CD4-positive, CD25-positive, alpha-beta regulatory T cell (primary cell): ENCODE results near the gene C4orf36. TPM values are rescaled to one million over a fixed set of nuclear protein-coding genes. Genes with fewer than 3 reads are reported as not detected.

ENCODE experiments used
- ATAC-seq, 2 donors: fragments of 150-1000 bp; cut with Tn5 transposase; one replicate each; pipeline ENCODE4 v1.10.0; 2021; ENCODE audit warnings: low read depth in 2 of 2, moderate number of reproducible peaks in 2 of 2, moderate library complexity in 1 of 2
- DNase-seq, 3 donors: peaks; one replicate each; pipeline versions ENCODE4 v3.0.0 to v3.0.0-alpha.2; 2012 to 2022; ENCODE audit warnings: mixed read lengths in 1 of 3
- H3K27ac ChIP-seq: one replicate; pipeline ENCODE4 v1.7.0; 2013; ENCODE audit warnings: mild to moderate bottlenecking, low read length; ENCODE audit not compliant: insufficient read depth, poor library complexity, severe bottlenecking
- H3K27me3 ChIP-seq: one replicate; pipeline ENCODE4 v1.7.0; 2013; ENCODE audit warnings: low read length; ENCODE audit not compliant: control insufficient read depth, insufficient read depth
- H3K36me3 ChIP-seq: one replicate; pipeline ENCODE4 v1.7.0; 2013; ENCODE audit warnings: mild to moderate bottlenecking, low read length, moderate library complexity; ENCODE audit not compliant: control insufficient read depth, insufficient read depth
- H3K4me1 ChIP-seq: 2 replicates; pipeline ENCODE4 v1.7.0; 2013; ENCODE audit warnings: mild to moderate bottlenecking, low read length; ENCODE audit not compliant: insufficient read depth, control insufficient read depth, poor library complexity, severe bottlenecking
- H3K4me3 ChIP-seq: one replicate; pipeline ENCODE4 v1.7.0; 2013; ENCODE audit warnings: low read depth, mild to moderate bottlenecking, low read length, moderate library complexity
- H3K9me3 ChIP-seq, 2 experiments: 1 replicate in 1 of 2; 2 replicates in 1 of 2; pipeline ENCODE4 v1.7.0; 2013; ENCODE audit warnings: low read length in 2 of 2, mild to moderate bottlenecking in 1 of 2, moderate library complexity in 1 of 2; ENCODE audit not compliant: control insufficient read depth in 2 of 2
- H3K27ac Mint-ChIP-seq, 3 donors: one replicate each; pipeline ENCODE4 v1.8.0; 2020 to 2022; ENCODE audit warnings: mild to moderate bottlenecking in 3 of 3, mixed read lengths in 3 of 3, moderate library complexity in 2 of 3
- H3K27me3 Mint-ChIP-seq: one replicate; pipeline ENCODE4 v1.8.0; 2022; ENCODE audit warnings: mild to moderate bottlenecking, mixed read lengths
- H3K36me3 Mint-ChIP-seq: one replicate; pipeline ENCODE4 v1.8.0; 2020; ENCODE audit warnings: mixed read lengths
- H3K4me1 Mint-ChIP-seq, 4 donors: one replicate each; pipeline ENCODE4 v1.8.0; 2020 to 2022; ENCODE audit warnings: mixed read lengths in 4 of 4, mild to moderate bottlenecking in 1 of 4
- H3K4me3 Mint-ChIP-seq, 4 donors: one replicate each; pipeline ENCODE4 v1.8.0; 2020 to 2022; ENCODE audit warnings: mild to moderate bottlenecking in 4 of 4, mixed read lengths in 4 of 4, moderate library complexity in 3 of 4
- H3K9me3 Mint-ChIP-seq, 7 donors: one replicate each; pipeline ENCODE4 v1.8.0; 2020 to 2022; ENCODE audit warnings: mixed read lengths in 7 of 7, mild to moderate bottlenecking in 3 of 7, moderate library complexity in 2 of 7
- polyA plus RNA-seq, 4 donors: library from polyadenylated mRNA; unstranded; fragments of 300-500 nt; fragmentation: Illumina TruSeq; gene quantifications; one replicate each; pipeline ENCODE4 v1.2.3, GENCODE V29; 2021
- total RNA-seq: library from RNA; stranded (reverse); gene quantifications from one replicate; pipeline ENCODE4 v1.2.3, GENCODE V29; 2022

The C4orf36 gene
- total and polyA plus RNA-seq, 5 donors from 2014 or later, result not detected

DNA sequence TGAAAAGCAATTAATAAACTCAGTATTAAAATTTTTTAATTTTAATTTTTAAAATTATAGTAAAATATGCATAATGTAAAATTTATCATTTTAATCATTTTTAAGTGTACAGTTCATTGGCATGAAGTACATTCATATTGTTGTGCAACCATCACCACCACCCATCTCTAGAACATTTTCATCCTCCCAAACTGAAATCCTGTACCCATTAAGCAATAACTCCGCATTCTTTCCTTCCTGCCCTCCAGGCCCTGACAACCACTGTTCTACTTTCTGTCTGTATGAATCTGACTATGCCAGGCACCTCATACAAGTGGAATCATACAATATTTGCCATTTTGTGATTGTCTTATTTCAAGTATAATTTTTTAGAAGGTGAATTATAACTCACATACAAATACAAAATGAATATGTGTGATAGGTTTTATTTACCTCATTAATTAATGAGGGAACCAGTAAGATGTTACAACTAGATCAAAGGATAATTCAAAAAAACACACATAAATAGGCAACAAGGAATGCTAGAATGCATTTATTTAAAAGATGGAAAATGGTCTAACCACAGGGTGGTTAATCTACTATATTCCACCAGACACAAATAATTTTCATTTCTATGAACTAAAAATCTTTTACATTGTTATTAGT is 29.5 kb upstream of the C4orf36 start:
- Histone ChIP-seq H3K9me3 (no peaks in the 10 kb centered on the region), H3K36me3 (no peaks in the 10 kb centered on the region), H3K27me3 (no peaks in the 10 kb centered on the region), H3K4me1 (no peaks in the 10 kb centered on the region), H3K4me3 (no peak overlapping the region), H3K27ac (no peak overlapping the region)
- no peak for ATAC-seq
- Mint-ChIP-seq H3K36me3 (peaks cover 7% of the 10 kb centered on the region), H3K4me1 (peaks cover 0 to 6% (median 2%) of the 10 kb centered on the region in 4 donors), H3K4me3 (no peak overlapping the region), H3K27me3 (no peaks in the 10 kb centered on the region), H3K9me3 (no peaks in the 10 kb centered on the region), H3K27ac (no peak overlapping the region)
- no peak for DNase-seq

DNA sequence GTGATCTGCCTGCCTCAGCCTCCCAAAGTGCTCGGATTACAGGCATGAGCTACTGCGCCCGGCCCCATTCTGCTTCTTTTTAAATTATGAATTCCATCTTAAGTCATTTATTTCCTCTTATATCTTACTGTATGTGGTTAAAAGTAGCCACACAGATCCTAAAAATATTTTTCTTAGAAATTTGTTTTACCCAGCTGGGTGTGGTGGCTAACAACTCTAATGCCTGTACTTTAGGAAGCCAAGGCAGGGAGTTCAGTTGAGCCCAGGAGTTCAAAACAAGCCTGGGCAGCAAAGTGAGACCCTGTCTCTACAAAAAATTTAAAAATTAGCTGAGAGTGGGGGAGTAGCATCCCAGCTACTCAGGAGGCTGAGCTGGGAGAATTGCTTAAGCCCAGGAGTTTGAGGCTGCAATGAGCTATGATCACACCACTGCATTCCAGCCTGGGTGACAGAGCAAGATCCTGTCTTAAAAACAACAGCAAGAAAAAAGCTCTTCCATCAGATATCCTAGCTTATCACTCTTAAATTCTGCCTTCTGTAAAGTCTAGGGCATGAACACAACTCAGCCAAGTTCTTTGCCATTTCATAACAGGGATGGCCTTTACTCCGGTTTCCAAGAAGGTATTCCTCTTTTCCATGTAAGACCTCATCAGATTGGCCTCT is 27.5 kb upstream of the C4orf36 start:
- Histone ChIP-seq H3K4me1 (no peaks in the 10 kb centered on the region), H3K9me3 (no peaks in the 10 kb centered on the region), H3K4me3 (no peak overlapping the region), H3K27ac (no peak overlapping the region), H3K27me3 (no peaks in the 10 kb centered on the region), H3K36me3 (no peaks in the 10 kb centered on the region)
- no peak overlapping the region for H3K4me3 Mint-ChIP-seq
- no peaks in the 10 kb centered on the region for H3K27me3 Mint-ChIP-seq
- no peak for DNase-seq
- peaks cover 14% of the 10 kb centered on the region for H3K36me3 Mint-ChIP-seq
- peaks cover 0 to 6% (median 2%) of the 10 kb centered on the region in 4 donors for H3K4me1 Mint-ChIP-seq
- no peak overlapping the region for H3K27ac Mint-ChIP-seq
- no peak for ATAC-seq
- H3K9me3 Mint-ChIP-seq, result peaks cover 0 to 2% (median 0%) of the 10 kb centered on the region in 7 donors

DNA sequence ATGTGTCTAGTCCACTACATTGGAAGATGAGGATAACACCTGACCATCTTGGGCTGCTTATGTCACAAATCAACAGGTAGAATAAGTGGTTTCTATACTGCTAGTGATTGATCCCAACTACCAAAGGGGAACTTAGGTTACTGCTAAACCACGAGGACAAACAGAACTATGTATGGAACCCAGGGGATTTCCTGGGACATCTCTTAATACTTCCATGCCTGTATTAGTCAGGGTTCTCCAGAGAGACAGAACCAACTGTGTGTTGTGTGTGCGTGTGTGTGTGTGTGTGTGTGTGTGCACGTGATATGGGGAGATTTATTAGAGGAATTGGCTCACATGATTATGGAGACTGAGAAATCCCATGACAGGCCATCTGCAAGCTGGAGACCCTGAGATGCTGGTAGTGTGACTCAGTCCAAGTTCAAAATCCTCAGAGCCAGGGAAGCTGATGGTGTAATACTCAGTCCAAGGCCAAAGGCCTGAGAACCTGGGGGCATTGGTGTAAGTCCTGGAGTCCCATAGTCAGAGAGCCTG is 26.4 kb upstream of the C4orf36 start:
- Histone ChIP-seq H3K27me3 (no peaks in the 10 kb centered on the region), H3K9me3 (no peaks in the 10 kb centered on the region), H3K36me3 (no peaks in the 10 kb centered on the region), H3K4me3 (no peak overlapping the region), H3K4me1 (no peaks in the 10 kb centered on the region), H3K27ac (no peak overlapping the region)
- Mint-ChIP-seq H3K36me3 (peaks cover 16% of the 10 kb centered on the region), H3K27me3 (no peaks in the 10 kb centered on the region), H3K9me3 (peaks cover 0 to 2% (median 0%) of the 10 kb centered on the region in 7 donors), H3K4me3 (no peak overlapping the region), H3K4me1 (peaks cover 0 to 6% (median 2%) of the 10 kb centered on the region in 4 donors), H3K27ac (no peak overlapping the region)
- DNase-seq (no peak), ATAC-seq (no peak)

- no peak overlapping the region for H3K4me3 ChIP-seq
- H3K9me3 Mint-ChIP-seq, result peaks cover 0 to 2% (median 0%) of the 10 kb centered on the region in 7 donors
- H3K36me3 Mint-ChIP-seq, result peaks cover 16% of the 10 kb centered on the region
- H3K36me3 ChIP-seq, result no peaks in the 10 kb centered on the region
- ATAC-seq (no peak), DNase-seq (no peak)
- no peak overlapping the region for H3K27ac ChIP-seq
- no peak overlapping the region for H3K4me3 Mint-ChIP-seq
- no peaks in the 10 kb centered on the region for H3K4me1 ChIP-seq
- H3K9me3 ChIP-seq, result no peaks in the 10 kb centered on the region
- H3K27me3 ChIP-seq, result no peaks in the 10 kb centered on the region
- peaks cover 0 to 4% (median under 1%) of the 10 kb centered on the region in 4 donors for H3K4me1 Mint-ChIP-seq
- no peak overlapping the region for H3K27ac Mint-ChIP-seq
- H3K27me3 Mint-ChIP-seq, result no peaks in the 10 kb centered on the region
Measured at GRCh38 chr4:86917212-86918039, 25.2 kb upstream of the C4orf36 start.

DNA sequence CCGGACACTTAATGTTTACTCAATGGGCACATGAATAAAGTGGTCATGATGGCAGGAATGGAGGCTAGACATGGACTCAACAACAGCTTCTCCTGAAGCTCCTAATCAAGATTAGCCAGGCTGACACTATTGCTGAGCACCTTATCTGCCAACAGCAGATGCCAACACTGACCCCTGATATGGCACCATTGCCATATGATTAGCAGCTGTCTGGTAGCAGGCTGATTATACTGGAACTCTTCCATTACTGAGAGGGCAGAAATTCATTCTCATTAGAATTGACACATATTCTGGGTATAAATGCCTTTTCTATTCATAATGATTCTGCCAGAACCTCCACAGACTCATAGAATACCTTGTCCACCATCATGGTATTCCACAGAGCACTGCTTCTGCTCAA is 24.2 kb upstream of the C4orf36 start:
- no peak overlapping the region for H3K4me3 ChIP-seq
- H3K9me3 ChIP-seq, result no peaks in the 10 kb centered on the region
- no peaks in the 10 kb centered on the region for H3K4me1 ChIP-seq
- H3K27me3 ChIP-seq, result no peaks in the 10 kb centered on the region
- DNase-seq, result no peak
- peaks cover 0 to 2% (median 0%) of the 10 kb centered on the region in 7 donors for H3K9me3 Mint-ChIP-seq
- no peak overlapping the region for H3K4me3 Mint-ChIP-seq
- no peak for ATAC-seq
- peaks cover 0 to 2% (median 0%) of the 10 kb centered on the region in 4 donors for H3K4me1 Mint-ChIP-seq
- H3K27ac ChIP-seq, result no peak overlapping the region
- H3K36me3 ChIP-seq, result no peaks in the 10 kb centered on the region
- H3K27me3 Mint-ChIP-seq, result no peaks in the 10 kb centered on the region
- peaks cover 16% of the 10 kb centered on the region for H3K36me3 Mint-ChIP-seq
- H3K27ac Mint-ChIP-seq, result no peak overlapping the region

DNA sequence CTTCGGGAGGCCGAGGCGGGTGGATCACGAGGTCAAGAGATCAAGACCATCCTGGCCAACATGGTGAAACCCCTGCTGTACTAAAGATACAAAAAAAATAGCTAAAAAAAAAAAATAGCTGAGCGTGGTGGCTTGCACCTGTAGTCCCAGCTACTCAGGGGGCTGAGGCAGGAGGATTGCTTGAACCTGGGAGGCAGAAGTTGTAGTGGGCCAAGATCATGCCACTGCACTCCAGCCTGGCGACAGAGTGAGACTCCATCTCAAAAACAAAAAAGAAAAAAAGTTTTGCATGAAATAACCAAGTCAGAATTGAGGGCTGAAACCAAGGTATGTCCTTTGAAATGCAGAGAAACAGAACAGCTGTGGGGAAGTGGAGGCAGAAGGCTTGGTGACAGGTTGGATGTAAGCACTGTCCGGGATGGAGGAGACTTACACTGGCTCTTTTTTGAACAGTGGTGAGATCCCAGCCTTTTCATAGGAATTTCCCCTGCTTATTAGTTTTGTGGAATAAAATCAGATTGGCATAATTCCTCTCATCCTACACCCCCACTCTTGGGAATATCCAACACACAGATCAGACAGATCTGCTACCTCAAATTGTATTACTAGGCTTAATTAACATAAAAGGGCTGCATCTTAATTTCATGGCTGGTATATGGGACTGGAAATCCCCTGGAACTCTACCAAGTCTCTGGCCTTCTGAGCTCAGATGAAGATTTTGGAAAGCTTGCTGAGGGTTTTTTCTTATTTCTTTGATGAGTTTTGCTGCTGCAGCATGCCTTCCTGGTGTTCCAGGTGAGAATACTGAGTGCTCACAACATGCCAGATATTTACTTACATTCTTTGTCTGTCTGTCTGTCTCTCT is 18.8 kb upstream of the C4orf36 start:
- ATAC-seq, result no peak
- Histone ChIP-seq H3K4me1 (no peaks in the 10 kb centered on the region), H3K27ac (no peak overlapping the region), H3K27me3 (no peaks in the 10 kb centered on the region), H3K4me3 (no peak overlapping the region), H3K36me3 (no peaks in the 10 kb centered on the region), H3K9me3 (no peaks in the 10 kb centered on the region)
- Mint-ChIP-seq H3K9me3 (peaks cover 0 to 2% (median 0%) of the 10 kb centered on the region in 7 donors), H3K36me3 (peaks cover 9% of the 10 kb centered on the region), H3K27me3 (peaks cover 6% of the 10 kb centered on the region), H3K4me3 (no peak overlapping the region), H3K4me1 (peaks cover 3 to 12% (median 9%) of the 10 kb centered on the region in 4 donors), H3K27ac (no peak overlapping the region)
- no peak for DNase-seq

GRCh38 chr4:86910369-86910768 is 18.1 kb upstream of the C4orf36 start:
- no peak overlapping the region for H3K4me3 Mint-ChIP-seq
- no peaks in the 10 kb centered on the region for H3K36me3 ChIP-seq

More at GRCh38 chr4:86910369-86910768, 18.1 kb upstream of the C4orf36 start:
- no peak for DNase-seq
- Histone ChIP-seq H3K27me3 (no peaks in the 10 kb centered on the region), H3K9me3 (no peaks in the 10 kb centered on the region), H3K27ac (no peak overlapping the region), H3K4me3 (no peak overlapping the region), H3K4me1 (no peaks in the 10 kb centered on the region)
- Mint-ChIP-seq H3K9me3 (no peaks in the 10 kb centered on the region), H3K27ac (no peak overlapping the region), H3K4me1 (peaks cover 3 to 12% (median 9%) of the 10 kb centered on the region in 4 donors), H3K27me3 (peaks cover 6% of the 10 kb centered on the region), H3K36me3 (peaks cover 9% of the 10 kb centered on the region)
- no peak for ATAC-seq
